NCI-H82 treated with DMSO at 0.1 percent for 48 hours (cell line): ENCODE results near the gene LGALS9C.
"Not testable (repeated sequence)": the region's sequence is repeated elsewhere in the genome, so short reads cannot be mapped to it uniquely, and the experiment has no call there.

ENCODE experiments used
- DNase-seq: peaks from one replicate; lab custom pipeline; 2025; ENCODE audit not compliant: unreplicated experiment; lab: John Stamatoyannopoulos, UW

The LGALS9C gene

GRCh38 chr17:18528435-18528834 lies 51.8 kb downstream of the LGALS9C start:
- DNase-seq, result not testable (repeated sequence)

- not testable (repeated sequence) for DNase-seq
Measured at GRCh38 chr17:18528899-18529500, 52.4 kb downstream of the LGALS9C start.

GRCh38 chr17:18530405-18530804 lies 53.8 kb downstream of the LGALS9C start:
- not testable (repeated sequence) for DNase-seq

GRCh38 chr17:18542234-18542633 lies 65.6 kb downstream of the LGALS9C start:
- not testable (repeated sequence) for DNase-seq

- DNase-seq, result not testable (repeated sequence)
Measured at GRCh38 chr17:18542907-18543306, 66.3 kb downstream of the LGALS9C start.
